K562 (cell line): ENCODE results near the gene RNF212B. TPM values are rescaled to one million over a fixed set of nuclear protein-coding genes. Genes with fewer than 3 reads are reported as not detected.

Experiments
- BRD4 ChIP-seq: fragments of 200-600 bp; sonication (generic); IDR thresholded peaks from 2 replicates; pipeline ENCODE4 v1.6.1; 2017; ENCODE audit warnings: inconsistent platforms
- CAMTA2 ChIP-seq: fragments of 250-450 bp; sonication (Bioruptor Pico); conservative IDR thresholded peaks from 2 replicates; pipeline ENCODE4 v1.5.1; 2022
- ELF1 ChIP-seq: fragments of 200-800 bp; sonication (Bioruptor generic); IDR thresholded peaks from 2 replicates; pipeline ENCODE4 v1.6.1; 2016; ENCODE audit warnings: missing genetic modification characterization, missing compliant biosample characterization
- ETS2 ChIP-seq: IDR thresholded peaks from 2 replicates; pipeline ENCODE4 v1.6.1; 2016; ENCODE audit warnings: borderline replicate concordance, missing genetic modification characterization, mild to moderate bottlenecking, moderate library complexity, missing compliant biosample characterization; ENCODE audit not compliant: poor library complexity, severe bottlenecking
- FOS ChIP-seq: IDR thresholded peaks from 3 replicates; pipeline ENCODE4 v1.6.1; 2011; ENCODE audit not compliant: insufficient read length; ENCODE audit errors: extremely low read depth
- FOXJ2 ChIP-seq: fragments of 200-800 bp; sonication (Bioruptor generic); IDR thresholded peaks from 2 replicates; pipeline ENCODE4 v1.6.1; 2016; ENCODE audit warnings: missing genetic modification characterization, missing compliant biosample characterization
- HNRNPL ChIP-seq: fragments of 200-400 bp; formaldehyde crosslinking; IDR thresholded peaks from 2 replicates; pipeline ENCODE4 v1.6.1; 2017; ENCODE audit warnings: low read depth, mild to moderate bottlenecking, low read length
- ID3 ChIP-seq, 2 experiments: fragments of 250-450 bp in 1 of 2; fragments of 450-650 bp in 1 of 2; sonication (Bioruptor Pico) in 1 of 2; IDR thresholded peaks; 2 replicates each; pipeline versions ENCODE4 v1.6.1 to v1.8.0; 2016 to 2021; ENCODE audit warnings: mild to moderate bottlenecking in 2 of 2, moderate library complexity in 2 of 2, missing compliant biosample characterization in 1 of 2, missing genetic modification characterization in 1 of 2
- L3MBTL2 ChIP-seq: fragments of 450-650 bp; IDR thresholded peaks from 2 replicates; pipeline ENCODE4 v1.6.1; 2016; ENCODE audit warnings: mild to moderate bottlenecking, moderate library complexity
- LCOR ChIP-seq: sonication (generic); formaldehyde crosslinking; IDR thresholded peaks from 2 replicates; pipeline ENCODE4 v1.8.0; 2022; ENCODE audit warnings: mild to moderate bottlenecking, missing genetic modification reagents
- MTF1 ChIP-seq: fragments of 250-450 bp; sonication (Bioruptor Pico); IDR thresholded peaks from 2 replicates; pipeline ENCODE4 v1.9.0; 2021; ENCODE audit warnings: moderate library complexity, mild to moderate bottlenecking, inconsistent platforms, borderline replicate concordance
- NCOA1 ChIP-seq: fragments of 450-650 bp; IDR thresholded peaks from 2 replicates; pipeline ENCODE4 v1.6.1; 2016; ENCODE audit warnings: low read depth
- POLR2AphosphoS2 ChIP-seq: IDR thresholded peaks from 2 replicates; pipeline ENCODE4 v1.6.1; 2012; ENCODE audit warnings: low read length, improper control_type of control experiment
- RFX7 ChIP-seq: fragments of 250-450 bp; sonication (Bioruptor Pico); IDR thresholded peaks from 2 replicates; pipeline ENCODE4 v1.5.1; 2021; ENCODE audit warnings: mild to moderate bottlenecking
- SMARCB1 ChIP-seq: IDR thresholded peaks from 2 replicates; pipeline ENCODE4 v1.6.1; 2011; ENCODE audit warnings: improper control_type of control experiment, low read depth; ENCODE audit not compliant: insufficient read length
- TRIM28 ChIP-seq: fragments of 450-650 bp; IDR thresholded peaks from 2 replicates; pipeline ENCODE4 v1.6.1; 2017
- XRCC4 ChIP-seq: IDR thresholded peaks from one replicate; pipeline ENCODE4 v1.6.1; 2011; ENCODE audit not compliant: insufficient read depth, insufficient read length; ENCODE audit errors: extremely low read depth
- ZBTB33 ChIP-seq: sonication (generic); formaldehyde crosslinking; IDR thresholded peaks from 2 replicates; pipeline ENCODE4 v1.8.1; 2023; ENCODE audit warnings: mild to moderate bottlenecking, missing genetic modification reagents
- ZC3H11A ChIP-seq: IDR thresholded peaks from 2 replicates; pipeline ENCODE4 v1.6.1; 2012; ENCODE audit warnings: low read depth, low read length, improper control_type of control experiment
- ZEB2 ChIP-seq: fragments of 450-650 bp; IDR thresholded peaks from 2 replicates; pipeline ENCODE4 v1.6.1; 2016
- ZFPM2 ChIP-seq: fragments of 250-450 bp; sonication (Bioruptor Pico); IDR thresholded peaks from 2 replicates; pipeline ENCODE4 v1.5.1; 2022; ENCODE audit warnings: mild to moderate bottlenecking
- ZNF121 ChIP-seq: sonication (generic); formaldehyde crosslinking; conservative IDR thresholded peaks from 2 replicates; pipeline ENCODE4 v1.8.0; 2022; ENCODE audit warnings: missing genetic modification reagents
- ZNF197 ChIP-seq: fragments of 200-800 bp; sonication (Bioruptor generic); IDR thresholded peaks from 2 replicates; pipeline ENCODE4 v1.6.1; 2016; ENCODE audit warnings: low read depth, missing genetic modification characterization, missing compliant biosample characterization
- ZNF512 ChIP-seq: IDR thresholded peaks from 2 replicates; pipeline ENCODE4 v1.6.1; 2016; ENCODE audit warnings: missing genetic modification characterization, missing compliant biosample characterization
- ZNF561 ChIP-seq: fragments of 450-650 bp; formaldehyde crosslinking; conservative IDR thresholded peaks from 2 replicates; pipeline ENCODE4 v1.4.0; 2020; ENCODE audit warnings: mild to moderate bottlenecking, moderate library complexity
- polyA plus RNA-seq, 8 experiments: library from polyadenylated mRNA; depleted of rRNA in 4 of 8; stranded (reverse) in 5 of 8; unstranded in 3 of 8; fragments of >200 nt; fragmentation: Nextera tagmentation in 2 of 8; fragmentation: Illumina TruSeq in 1 of 8; extraction: Ambion mirVana in 2 of 8; extraction: Trizol in 1 of 8; gene quantifications; 2 replicates each; pipeline versions ENCODE4 v1.2.1 to v1.2.3, GENCODE V29; 2011 to 2014; ENCODE audit warnings: inconsistent platforms in 1 of 8, missing spikeins in 1 of 8
- total RNA-seq, 7 experiments: library from RNA; depleted of rRNA in 6 of 7; stranded (reverse); fragments of >200 nt in 6 of 7; fragmentation: Illumina TruSeq in 2 of 7; extraction: Trizol in 2 of 7; gene quantifications; 2 replicates each; pipeline versions ENCODE4 v1.2.1 to v1.2.3, GENCODE V29; 2011 to 2021; ENCODE audit warnings: low replicate concordance in 1 of 7

Gene RNF212B
- total and polyA plus RNA-seq, 9 of the 15 experiments (the other 6 are each of a cell fraction or from before 2014, with no cell fraction given): 0.15 to 0.43 (median 0.27) TPM; not detected in 3

GRCh38 chr14:23320584-23321571, 83.1 kb downstream of the RNF212B start, which contains the start of gene PABPN1 (continued):
- TF ChIP-seq ZBTB33 (CRISPR knock-in tag) (peak; percentile 45; the same call in 1 of the 2 replicates), ZFPM2 (no peak), ETS2 (tag) (no peak), ZNF121 (CRISPR knock-in tag) (no peak), FOXJ2 (tag) (peak; percentile 38; the same call in 1 of the 2 replicates), TRIM28 (peak; percentile 24; the same call in 1 of the 2 replicates), ZNF561 (CRISPR knock-in tag) (no peak), ELF1 (peak; percentile 61; the same call in 1 of the 2 replicates), SMARCB1 (no peak), ZEB2 (0 out of 2 replicates have a peak, but pooled peaks have one; percentile 52), MTF1 (CRISPR knock-in tag) (no peak), ID3 (CRISPR knock-in tag; IDR thresholded peaks at IDR 0.05) (no peak), ID3 (tag; IDR thresholded peaks at IDR 0.05) (peak; percentile 88; the same call in 1 of the 2 replicates), ZNF512 (tag) (no peak), ZC3H11A (peak; percentile 10; the same call in 1 of the 2 replicates), NCOA1 (peak; percentile 82), HNRNPL (no peak), RFX7 (CRISPR knock-in tag) (0 out of 2 replicates have a peak, but pooled peaks have one; percentile 13), LCOR (CRISPR knock-in tag) (peak; percentile 89), XRCC4 (no peak), ZNF197 (0 out of 2 replicates have a peak, but pooled peaks have one; percentile 37), FOS (peak; percentile 99), POLR2AphosphoS2 (peak; percentile 99), BRD4 (peak; percentile 78; the same call in 1 of the 2 replicates), CAMTA2 (CRISPR knock-in tag) (no peak), L3MBTL2 (peak; percentile 93)
